NCI-H1930 (cell line): ENCODE results near the gene DAPK2.

ENCODE experiments used
- DNase-seq, 2 experiments: peaks; one replicate each; lab custom pipeline; 2025; lab: John Stamatoyannopoulos, UW

The DAPK2 gene

DNA sequence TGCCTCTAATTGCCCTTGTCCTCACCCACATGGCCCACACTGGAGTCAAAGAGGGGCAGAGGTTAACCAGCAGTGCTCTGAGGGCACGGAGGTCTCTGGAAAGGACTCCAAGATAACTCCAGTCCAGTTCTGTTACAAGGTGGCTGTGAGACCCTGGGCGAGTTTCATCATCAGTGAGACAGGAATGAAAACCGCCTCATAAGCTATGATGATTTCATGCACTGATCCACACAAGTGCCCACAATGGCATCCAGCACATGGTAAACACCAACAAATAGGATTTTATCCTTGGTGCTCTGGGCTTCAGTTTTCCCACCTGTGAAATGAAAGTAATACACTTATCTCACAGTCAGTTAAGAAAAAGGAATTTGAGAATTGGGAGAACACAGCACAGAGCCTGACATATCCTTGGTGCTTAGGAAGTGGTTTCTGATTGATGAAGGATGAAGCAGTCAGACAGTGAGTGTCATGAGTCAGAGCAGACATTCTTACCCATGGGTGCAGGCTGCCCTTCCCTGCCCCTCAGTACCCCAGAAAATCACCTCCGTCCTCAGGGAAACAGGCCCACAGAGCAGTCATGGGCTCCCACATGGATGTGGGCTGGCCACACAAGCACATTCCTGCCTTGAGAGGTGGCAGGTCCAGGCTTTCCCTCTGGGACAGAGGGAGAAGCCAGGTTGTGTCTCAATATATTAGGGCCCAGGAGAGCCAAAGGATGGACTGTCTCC is 48.4 kb downstream of the DAPK2 start:
- no peak for DNase-seq

- DNase-seq, result no peak
These were observed 49.4 kb downstream of the DAPK2 start for GRCh38 chr15:63996794-63997357.

GRCh38 chr15:63995789-63996188 is 50.5 kb downstream of the DAPK2 start:
- no peak for DNase-seq

DNA sequence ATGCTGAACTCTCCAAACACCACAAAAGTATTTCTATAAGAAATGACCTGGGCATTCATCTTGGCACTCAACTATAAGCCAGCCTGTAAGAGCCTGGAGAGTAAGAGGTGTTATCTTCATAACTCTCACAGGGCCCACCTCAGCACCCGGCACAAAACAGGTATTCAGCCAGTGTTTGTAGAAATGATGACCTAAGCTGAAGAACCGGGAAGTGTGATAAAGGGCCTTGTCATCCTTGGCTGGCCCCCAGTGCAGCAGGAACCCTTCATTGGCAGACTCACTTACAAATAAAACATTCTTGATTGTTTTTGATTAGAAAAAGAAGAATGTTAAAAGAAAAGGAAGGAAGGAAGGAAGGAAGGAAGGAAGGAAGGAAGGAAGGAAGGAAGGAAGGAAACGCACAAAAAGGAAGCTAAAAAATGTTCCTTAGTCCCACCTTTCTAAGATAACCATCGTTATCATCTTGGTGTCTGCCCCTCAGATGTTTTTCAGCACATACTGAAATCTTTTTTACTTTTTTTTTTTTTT is 52.1 kb downstream of the DAPK2 start:
- no peak for DNase-seq

GRCh38 chr15:63992300-63992699 is 54.0 kb downstream of the DAPK2 start:
- no peak for DNase-seq

GRCh38 chr15:63991706-63992105 is 54.6 kb downstream of the DAPK2 start:
- DNase-seq, result no peak

GRCh38 chr15:63990454-63990853 is 55.8 kb downstream of the DAPK2 start:
- DNase-seq, result no peak

GRCh38 chr15:63987796-63988378 is 58.4 kb downstream of the DAPK2 start:
- no peak for DNase-seq

GRCh38 chr15:63986751-63987341 is 59.4 kb downstream of the DAPK2 start:
- no peak for DNase-seq

DNA sequence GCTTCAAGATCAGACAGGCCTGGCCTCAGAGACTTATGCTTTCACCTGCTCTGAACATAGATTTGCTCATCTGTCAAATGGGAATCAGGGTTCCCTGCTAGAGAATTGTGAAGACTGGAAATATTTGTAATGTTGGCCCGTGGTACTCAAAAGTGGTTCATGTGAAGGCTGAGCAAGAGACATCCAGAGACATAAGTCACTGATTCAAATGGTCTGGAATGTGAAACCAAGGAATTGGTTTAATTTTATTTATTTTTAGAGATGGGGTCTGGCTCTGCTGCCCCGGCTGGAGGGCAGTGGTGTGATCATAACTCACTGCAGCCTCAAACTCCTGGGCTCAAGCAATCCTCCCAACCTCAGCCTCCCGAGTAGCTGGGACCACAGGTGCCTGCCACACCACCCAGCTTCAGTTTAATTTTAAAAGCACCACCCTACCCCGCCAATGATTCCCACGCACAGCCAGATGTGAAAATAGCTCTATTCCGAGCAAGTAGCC is 60.1 kb downstream of the DAPK2 start:
- DNase-seq, result no peak

- DNase-seq, result no peak
These were observed 60.8 kb downstream of the DAPK2 start for GRCh38 chr15:63985221-63986184.

- no peak for DNase-seq
These were observed 62.0 kb downstream of the DAPK2 start for GRCh38 chr15:63984331-63984730.

- DNase-seq, result no peak
These were observed 63.1 kb downstream of the DAPK2 start for GRCh38 chr15:63983061-63983711.

- DNase-seq, result no peak
These were observed 63.9 kb downstream of the DAPK2 start for GRCh38 chr15:63982381-63982854.

- DNase-seq, result no peak
These were observed 64.5 kb downstream of the DAPK2 start for GRCh38 chr15:63981596-63982320.

- DNase-seq, result no peak
These were observed 67.0 kb downstream of the DAPK2 start for GRCh38 chr15:63979262-63979793.

GRCh38 chr15:63978511-63979261 is 67.6 kb downstream of the DAPK2 start:
- DNase-seq, result no peak

DNA sequence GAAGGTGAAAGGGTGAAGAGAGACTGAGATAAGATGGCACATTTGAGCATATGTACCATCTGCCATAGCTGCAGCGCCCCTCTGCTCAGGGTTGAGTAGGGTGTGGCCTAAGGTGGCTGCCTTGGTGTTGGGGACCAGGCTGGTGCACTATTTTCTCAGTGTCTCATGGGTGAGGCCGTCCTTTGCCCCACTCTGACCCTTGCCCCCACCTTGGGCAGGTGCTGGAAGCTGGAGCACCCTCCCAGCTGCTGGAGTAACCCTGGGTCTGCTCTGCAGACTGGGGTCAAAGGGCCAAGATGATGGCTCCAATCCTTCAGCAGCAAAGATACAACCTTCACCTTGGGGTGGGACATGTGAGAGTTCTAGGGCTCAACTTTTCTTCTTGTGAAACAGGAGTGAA is 69.2 kb downstream of the DAPK2 start:
- DNase-seq, result no peak

GRCh38 chr15:63974021-63974420 is 72.3 kb downstream of the DAPK2 start:
- DNase-seq, result no peak
